SH-SY5Y (cell line): ENCODE measurements around the gene MAN1A1.

Experiments
- GATA2 ChIP-seq: IDR thresholded peaks from 2 replicates; pipeline ENCODE4 v1.6.1; 2011; ENCODE audit warnings: mild to moderate bottlenecking, low read depth, low read length
- GATA3 ChIP-seq: IDR thresholded peaks from 2 replicates; pipeline ENCODE4 v1.6.1; 2011; ENCODE audit warnings: low read depth, mild to moderate bottlenecking, low read length, moderate library complexity

- no peak for TF ChIP-seq GATA2
- TF ChIP-seq GATA3, result no peak
These were observed 21.3 kb downstream of the MAN1A1 start for GRCh38 chr6:119328254-119328653.
